Measurements from ENCODE around the gene SLIT3. TPM values are rescaled to one million over a fixed set of nuclear protein-coding genes. Genes with fewer than 3 reads are reported as not detected.

The SLIT3 gene
- total and polyA plus RNA-seq, 10 of the 15 experiments (the other 5 are each of a cell fraction or from before 2014, with no cell fraction given) = 0.05 TPM; not detected in 9

GRCh38 chr5:169065400-169065799 lies 235.5 kb downstream of the SLIT3 start:
- H3K4me3 ChIP-seq = no peak overlapping the region
- intact Hi-C loops (cut with micrococcal nuclease; ENCODE audit: unreplicated experiment) = no loop called here
- no peak for DNase-seq (ENCODE audit: low read depth, low spot score)
- ChIA-PET CTCF (no interaction called here), RAD21 (ENCODE audit: unreplicated experiment) (no interaction called here), POLR2A (no interaction called here), SMC1A (ENCODE audit: uncharacterized antibody, unreplicated experiment) (no interaction called here)
- no peak overlapping the region for H3K9ac ChIP-seq (ENCODE audit: control insufficient read depth, insufficient read depth, low read length)
- peaks cover 3 to 8% of the 10 kb centered on the region in 2 experiments for H3K27me3 ChIP-seq (replicated peaks in 1 of 2; ENCODE audit: control insufficient read depth in 2 of 2, insufficient read depth in 2 of 2, low read length in 1 of 2)
- 0 out of 2 replicates have a peak, but pooled peaks cover 2% of the 10 kb centered on the region for H4K20me1 ChIP-seq (ENCODE audit: control insufficient read depth, insufficient read depth)
- H3K27ac ChIP-seq (ENCODE audit: control insufficient read depth, insufficient read depth) = no peak overlapping the region
- no peak overlapping the region for H2AFZ ChIP-seq (ENCODE audit: control insufficient read depth, low read depth, low read length)
- WGBS (ENCODE audit: insufficient coverage, insufficient replicate concordance, low lambda C conversion rate, missing lambda C conversion rate) = 1% methylated on average over 5 of the region's 5 CpGs
- ATAC-seq = no peak
- no TSS peak for BruUV-seq (replicated peaks)
- H3K9me3 ChIP-seq (replicated peaks; ENCODE audit: control insufficient read depth, insufficient read depth, low read length) = no peaks in the 10 kb centered on the region
- in situ Hi-C loops (cut with MboI) = no loop called here
- H3K4me1 ChIP-seq (ENCODE audit: control insufficient read depth, insufficient read depth, low read length) = no peaks in the 10 kb centered on the region
- no peak for TF ChIP-seq SPI1 (IDR thresholded peaks at IDR 0.05; ENCODE audit: borderline replicate concordance, insufficient read depth, low read depth, low read length)
- no peak for TF ChIP-seq CHD2 (IDR thresholded peaks at IDR 0.05; ENCODE audit: borderline replicate concordance, low read depth, low read length)
- no peak for TF ChIP-seq BRCA1 (IDR thresholded peaks at IDR 0.05; ENCODE audit: low read depth, low read length)
- TF ChIP-seq DPF2 (IDR thresholded peaks at IDR 0.05) = no peak
- no peak for TF ChIP-seq SIN3A (IDR thresholded peaks at IDR 0.05; ENCODE audit: low read depth, low read length)
- no peak for TF ChIP-seq NFIC (IDR thresholded peaks at IDR 0.05; ENCODE audit: low read depth, low read length)
- TF ChIP-seq, protein P1, sequence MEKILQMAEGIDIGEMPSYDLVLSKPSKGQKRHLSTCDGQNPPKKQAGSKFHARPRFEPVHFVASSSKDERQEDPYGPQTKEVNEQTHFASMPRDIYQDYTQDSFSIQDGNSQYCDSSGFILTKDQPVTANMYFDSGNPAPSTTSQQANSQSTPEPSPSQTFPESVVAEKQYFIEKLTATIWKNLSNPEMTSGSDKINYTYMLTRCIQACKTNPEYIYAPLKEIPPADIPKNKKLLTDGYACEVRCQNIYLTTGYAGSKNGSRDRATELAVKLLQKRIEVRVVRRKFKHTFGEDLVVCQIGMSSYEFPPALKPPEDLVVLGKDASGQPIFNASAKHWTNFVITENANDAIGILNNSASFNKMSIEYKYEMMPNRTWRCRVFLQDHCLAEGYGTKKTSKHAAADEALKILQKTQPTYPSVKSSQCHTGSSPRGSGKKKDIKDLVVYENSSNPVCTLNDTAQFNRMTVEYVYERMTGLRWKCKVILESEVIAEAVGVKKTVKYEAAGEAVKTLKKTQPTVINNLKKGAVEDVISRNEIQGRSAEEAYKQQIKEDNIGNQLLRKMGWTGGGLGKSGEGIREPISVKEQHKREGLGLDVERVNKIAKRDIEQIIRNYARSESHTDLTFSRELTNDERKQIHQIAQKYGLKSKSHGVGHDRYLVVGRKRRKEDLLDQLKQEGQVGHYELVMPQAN (conservative IDR thresholded peaks at IDR 0.05) = no peak
- TF ChIP-seq GABPA (IDR thresholded peaks at IDR 0.05; ENCODE audit: low read depth) = no peak
- TF ChIP-seq MAX (IDR thresholded peaks at IDR 0.05; ENCODE audit: low read depth, low read length) = no peak
- TF ChIP-seq HDGF (IDR thresholded peaks at IDR 0.05) = no peak
- no peak for TF ChIP-seq NR2C2 (IDR thresholded peaks at IDR 0.05; ENCODE audit: borderline replicate concordance, control insufficient read depth, insufficient read length, low read depth)
- no peaks in the 10 kb centered on the region for H3K36me3 ChIP-seq (ENCODE audit: control insufficient read depth in 2 of 2, insufficient read depth in 2 of 2, low read length in 1 of 2)
- H3K79me2 ChIP-seq (ENCODE audit: control insufficient read depth, insufficient read depth, low read length) = no peaks in the 10 kb centered on the region
- no peak for FAIRE-seq
- no peak overlapping the region for H3K4me2 ChIP-seq (ENCODE audit: control insufficient read depth, insufficient read depth)
